Right kidney (tissue), 1 donor: ENCODE data around the gene RAD51B.

ENCODE experiments used
- DNase-seq: peaks from one replicate; pipeline ENCODE4 v3.0.0-alpha.2; 2016

RAD51B gene

GRCh38 chr14:68235011-68235410 lies 415.4 kb downstream of the RAD51B start:
- no peak for DNase-seq

DNA sequence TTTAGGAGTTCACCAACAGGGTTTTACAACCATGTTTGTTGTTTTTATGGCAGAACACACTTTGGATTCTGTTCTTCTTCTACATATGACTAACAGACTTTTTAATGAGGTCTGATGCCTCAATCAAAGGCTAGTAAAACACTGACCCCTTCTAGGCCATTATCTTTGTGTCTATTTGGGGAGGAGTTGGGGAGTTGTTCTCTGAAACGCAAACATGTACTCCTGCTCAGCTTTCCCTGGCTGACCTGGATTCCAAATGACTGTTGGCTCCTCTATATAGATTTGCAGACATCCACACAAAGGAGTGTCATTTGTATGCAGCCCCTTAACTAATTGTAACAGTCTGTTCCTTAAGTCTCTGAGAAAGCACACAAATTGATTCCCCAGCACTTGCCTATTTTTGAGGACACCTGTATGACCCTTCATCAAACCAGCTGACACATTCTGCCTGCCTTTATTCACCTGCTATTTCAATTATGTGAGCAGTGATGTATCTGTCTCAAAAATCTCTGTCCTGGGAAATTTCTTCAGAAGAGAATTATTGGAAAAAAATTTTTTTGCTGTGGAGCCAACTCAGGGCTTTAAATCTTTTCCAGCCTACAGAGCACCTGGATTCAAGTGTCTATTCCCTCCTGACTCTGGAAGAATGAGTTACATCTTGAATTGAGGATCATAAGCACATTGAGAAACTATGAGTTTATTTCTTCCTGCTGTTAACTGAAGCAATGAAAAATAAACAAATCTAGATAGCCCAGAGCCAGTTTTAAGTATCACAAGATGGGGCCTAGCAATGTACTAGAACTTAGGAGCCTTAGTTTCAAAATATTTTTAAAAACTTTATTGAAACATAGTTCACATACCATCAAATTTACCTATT lies 417.2 kb downstream of the RAD51B start:
- no peak for DNase-seq

- DNase-seq, result no peak
These were observed 419.0 kb downstream of the RAD51B start for GRCh38 chr14:68238551-68238950.

DNA sequence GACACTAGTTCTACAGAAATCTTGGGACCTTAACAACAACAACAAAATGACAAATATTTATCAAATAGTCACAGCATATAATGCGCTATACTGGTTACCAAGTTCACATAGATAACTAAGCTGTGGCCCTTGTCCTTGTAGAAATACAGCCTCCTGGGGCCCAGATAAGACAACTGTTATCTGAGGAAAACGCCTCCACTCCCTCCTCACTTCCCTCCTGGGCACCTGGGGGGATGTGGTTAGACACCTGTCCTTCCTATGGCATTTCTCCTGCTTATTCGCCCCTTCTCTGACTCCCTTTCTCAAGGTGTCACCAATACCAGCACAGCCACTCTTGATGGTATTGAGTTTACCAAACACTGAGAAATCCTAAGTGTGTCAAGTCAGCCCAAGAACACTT lies 419.4 kb downstream of the RAD51B start:
- DNase-seq, result no peak

DNA sequence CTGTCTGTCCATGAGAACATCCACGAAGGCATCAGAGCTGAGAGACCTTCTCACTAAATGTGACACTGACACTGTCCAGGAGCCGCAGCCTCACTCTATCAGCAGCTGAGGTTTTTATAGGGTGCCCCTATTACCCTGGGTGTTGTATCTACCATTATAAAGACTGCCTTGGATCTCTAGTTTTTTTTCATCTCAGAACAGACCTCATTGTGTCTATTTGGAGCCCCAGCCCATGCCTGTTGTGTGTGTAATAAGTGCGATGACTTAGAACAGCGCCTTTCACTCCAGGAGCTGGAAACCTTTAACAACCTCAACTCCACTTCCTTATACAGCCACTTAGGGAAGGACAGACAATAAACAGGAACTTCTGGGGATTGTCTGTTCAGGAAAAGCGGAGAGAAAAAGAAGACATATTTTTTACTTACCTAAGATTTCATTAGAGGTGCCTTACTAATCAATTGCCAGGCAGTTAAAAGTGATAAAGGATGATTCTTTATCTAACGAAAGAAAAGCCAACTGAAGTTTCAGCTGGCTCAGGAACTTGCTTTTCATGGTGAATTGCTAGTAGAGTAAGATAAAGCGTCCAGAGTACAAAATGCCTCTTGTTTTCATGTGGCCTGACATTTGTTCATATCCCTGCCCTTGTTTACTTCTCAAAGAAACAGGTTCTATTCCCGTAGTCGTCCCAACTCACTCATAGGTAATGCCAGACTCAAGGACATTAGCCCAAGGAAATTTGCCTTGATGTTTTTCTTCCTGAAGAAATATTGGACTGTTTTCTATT lies 420.6 kb downstream of the RAD51B start:
- no peak for DNase-seq

- no peak for DNase-seq
These were observed 422.4 kb downstream of the RAD51B start for GRCh38 chr14:68241862-68242487.

GRCh38 chr14:68243450-68244010 lies 424.0 kb downstream of the RAD51B start:
- no peak for DNase-seq

DNA sequence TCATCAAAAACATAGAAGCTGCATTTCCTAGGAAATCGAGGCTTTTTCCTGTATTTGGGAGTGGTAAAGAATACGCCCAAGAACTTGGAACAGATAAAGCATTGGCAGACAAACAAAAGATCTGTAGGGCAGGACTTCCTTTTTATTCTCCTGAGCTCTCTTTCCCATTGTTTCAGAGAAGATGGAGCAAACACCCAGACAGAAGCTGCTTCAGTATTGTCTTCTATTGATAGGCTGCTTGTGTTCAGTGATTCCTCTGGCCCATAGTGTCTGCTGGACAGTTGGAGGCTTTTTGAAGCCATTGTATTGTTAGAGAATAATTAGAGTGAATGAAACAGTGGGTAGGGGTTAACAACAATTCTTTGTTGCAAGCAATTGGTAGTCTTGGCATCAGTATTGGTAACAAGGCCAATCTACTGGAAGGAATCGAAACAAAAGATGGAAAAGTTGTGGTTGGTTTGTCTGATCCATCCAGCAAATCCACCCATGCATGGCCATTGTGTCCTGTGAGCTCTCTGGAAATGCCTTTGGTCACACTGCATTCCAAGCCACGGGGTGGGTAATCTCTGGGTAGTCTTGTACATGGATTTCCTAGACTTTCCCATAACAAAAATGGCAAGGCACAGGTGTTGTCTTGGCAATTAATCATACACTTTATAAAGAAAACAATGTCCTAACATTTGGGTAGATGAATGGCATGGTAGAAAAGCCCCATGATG lies 424.8 kb downstream of the RAD51B start:
- DNase-seq, result no peak

- DNase-seq, result peak; percentile 44
These were observed 425.8 kb downstream of the RAD51B start for GRCh38 chr14:68245146-68246073.

- DNase-seq, result no peak
These were observed 426.7 kb downstream of the RAD51B start for GRCh38 chr14:68246074-68246785.

GRCh38 chr14:68246786-68247105 lies 427.2 kb downstream of the RAD51B start:
- DNase-seq, result no peak

DNA sequence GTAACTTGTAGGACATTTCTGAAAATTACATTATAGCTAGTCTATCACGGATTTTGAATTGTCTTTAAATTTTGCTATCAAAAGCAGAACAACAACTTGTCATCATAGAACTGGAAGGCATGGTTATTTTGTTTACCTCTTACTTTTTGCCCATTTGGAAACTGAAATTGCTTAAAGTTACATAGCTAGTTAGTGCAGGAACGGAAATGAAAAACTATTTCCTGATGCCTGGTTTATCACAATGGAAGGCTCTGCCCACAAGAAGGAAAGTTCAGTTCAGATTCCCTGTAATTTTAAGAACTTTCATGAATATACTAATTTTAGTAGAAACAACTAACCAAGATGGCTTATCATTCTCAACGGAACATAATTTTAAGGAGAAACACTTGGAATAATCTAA lies 427.7 kb downstream of the RAD51B start:
- no peak for DNase-seq

- DNase-seq, result no peak
These were observed 428.2 kb downstream of the RAD51B start for GRCh38 chr14:68247676-68248268.

DNA sequence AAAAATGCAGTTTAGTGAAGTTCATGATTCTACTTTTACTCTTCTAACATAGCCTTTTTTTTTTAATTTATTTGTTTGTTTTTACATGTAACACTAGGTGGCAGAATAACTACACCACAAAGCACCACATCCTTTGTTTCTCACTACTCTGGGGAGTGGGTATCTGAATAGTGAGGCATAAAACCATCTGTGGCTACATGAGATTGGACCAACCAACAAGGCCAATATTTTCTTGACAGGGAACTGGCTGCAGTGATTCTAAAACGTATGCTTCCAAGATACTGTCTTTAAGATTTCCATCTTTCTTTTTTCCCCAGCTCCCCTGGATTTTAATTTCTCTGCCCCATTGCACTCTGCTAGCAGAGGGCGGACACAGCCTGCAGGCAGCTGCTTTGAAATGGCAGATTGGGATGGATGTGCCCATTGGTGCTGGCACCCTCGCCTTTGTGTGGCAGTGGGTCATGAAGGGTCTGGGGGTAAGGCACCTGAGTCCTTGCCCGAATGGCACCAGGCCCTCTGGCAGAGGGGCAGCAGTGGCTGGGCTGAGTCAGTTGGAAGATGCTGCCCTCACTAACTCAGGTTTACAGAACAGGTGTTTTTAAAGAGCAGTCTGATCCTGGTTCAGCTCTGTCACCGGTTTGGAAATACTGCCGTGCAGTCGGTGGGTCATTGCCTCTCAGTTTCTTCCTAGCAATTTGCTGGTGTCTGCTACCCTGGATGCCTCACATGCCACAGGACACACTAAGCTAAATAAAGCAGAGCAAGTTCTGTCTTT lies 429.1 kb downstream of the RAD51B start:
- peak; percentile 85 for DNase-seq

- peak; percentile 59 for DNase-seq
These were observed 430.3 kb downstream of the RAD51B start for GRCh38 chr14:68249661-68250451.

- DNase-seq, result peak; percentile 35
These were observed 431.6 kb downstream of the RAD51B start for GRCh38 chr14:68250927-68251768.

DNA sequence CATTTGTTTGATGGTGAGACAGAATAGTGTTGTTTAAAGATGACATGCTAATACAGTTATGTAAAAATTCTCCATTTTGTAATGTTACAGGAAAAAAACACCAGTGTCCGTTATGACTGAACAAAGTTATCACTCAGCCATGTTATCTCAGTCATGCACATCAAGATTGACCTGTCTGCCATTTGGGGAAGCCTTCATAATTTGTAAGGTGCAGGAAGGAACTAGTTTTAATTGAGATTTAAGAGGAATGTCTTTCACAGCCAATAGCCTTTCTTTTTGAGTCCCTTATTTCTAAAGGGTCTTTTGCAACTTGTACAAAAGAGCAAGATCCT lies 432.2 kb downstream of the RAD51B start:
- DNase-seq, result no peak
